ENCODE measurements around the gene SCN3B.

The SCN3B gene

GRCh38 chr11:123640677-123641494 is 13.5 kb downstream of the SCN3B start:
- ATAC-seq: peak; percentile 73
- Mint-ChIP-seq H3K27me3 (peaks cover 55% of the 10 kb centered on the region), H3K36me3 (no peaks in the 10 kb centered on the region), H3K27ac (no peak overlapping the region), H3K4me1 (peaks cover 5% of the 10 kb centered on the region), H3K9me3 (no peaks in the 10 kb centered on the region), H3K4me3 (no peak overlapping the region)

GRCh38 chr11:123640029-123640428 is 14.4 kb downstream of the SCN3B start:
- Mint-ChIP-seq H3K4me3 (no peak overlapping the region), H3K36me3 (no peaks in the 10 kb centered on the region), H3K27ac (no peak overlapping the region), H3K4me1 (peaks cover 5% of the 10 kb centered on the region), H3K9me3 (no peaks in the 10 kb centered on the region), H3K27me3 (peaks cover 50% of the 10 kb centered on the region)
- ATAC-seq: no peak

- no peaks in the 10 kb centered on the region for H3K36me3 Mint-ChIP-seq
- H3K4me3 Mint-ChIP-seq: no peak overlapping the region
- H3K27me3 Mint-ChIP-seq: peaks cover 27% of the 10 kb centered on the region
- no peak for ATAC-seq
- H3K4me1 Mint-ChIP-seq: no peaks in the 10 kb centered on the region
- no peaks in the 10 kb centered on the region for H3K9me3 Mint-ChIP-seq
- no peak overlapping the region for H3K27ac Mint-ChIP-seq
Measured at GRCh38 chr11:123630126-123630608, 24.3 kb downstream of the SCN3B start.

GRCh38 chr11:123628936-123629683 is 25.3 kb downstream of the SCN3B start:
- Mint-ChIP-seq H3K27ac (no peak overlapping the region), H3K4me1 (no peaks in the 10 kb centered on the region), H3K9me3 (no peaks in the 10 kb centered on the region), H3K4me3 (no peak overlapping the region), H3K36me3 (no peaks in the 10 kb centered on the region), H3K27me3 (peaks cover 17% of the 10 kb centered on the region)
- ATAC-seq: no peak

GRCh38 chr11:123624974-123625373 is 29.4 kb downstream of the SCN3B start:
- H3K27ac Mint-ChIP-seq: no peak overlapping the region
- no peak for ATAC-seq
- H3K36me3 Mint-ChIP-seq: no peaks in the 10 kb centered on the region
- H3K4me3 Mint-ChIP-seq: no peak overlapping the region
- H3K9me3 Mint-ChIP-seq: no peaks in the 10 kb centered on the region
- H3K4me1 Mint-ChIP-seq: no peaks in the 10 kb centered on the region
- H3K27me3 Mint-ChIP-seq: peaks cover 13% of the 10 kb centered on the region

GRCh38 chr11:123622576-123622975 is 31.8 kb downstream of the SCN3B start:
- Mint-ChIP-seq H3K9me3 (no peaks in the 10 kb centered on the region), H3K36me3 (no peaks in the 10 kb centered on the region), H3K4me1 (no peaks in the 10 kb centered on the region), H3K27ac (no peak overlapping the region), H3K27me3 (no peaks in the 10 kb centered on the region), H3K4me3 (no peak overlapping the region)
- ATAC-seq: no peak

- no peaks in the 10 kb centered on the region for H3K4me1 Mint-ChIP-seq
- H3K27ac Mint-ChIP-seq: no peak overlapping the region
- no peaks in the 10 kb centered on the region for H3K27me3 Mint-ChIP-seq
- no peak for ATAC-seq
- H3K36me3 Mint-ChIP-seq: no peaks in the 10 kb centered on the region
- H3K4me3 Mint-ChIP-seq: no peak overlapping the region
- no peaks in the 10 kb centered on the region for H3K9me3 Mint-ChIP-seq
Measured at GRCh38 chr11:123616505-123617198, 37.8 kb downstream of the SCN3B start.

GRCh38 chr11:123611698-123612097 is 42.7 kb downstream of the SCN3B start:
- H3K36me3 Mint-ChIP-seq: no peaks in the 10 kb centered on the region
- H3K4me1 Mint-ChIP-seq: no peaks in the 10 kb centered on the region
- ATAC-seq: peak; percentile 22
- no peak overlapping the region for H3K4me3 Mint-ChIP-seq
- no peaks in the 10 kb centered on the region for H3K9me3 Mint-ChIP-seq
- no peak overlapping the region for H3K27ac Mint-ChIP-seq
- H3K27me3 Mint-ChIP-seq: no peaks in the 10 kb centered on the region

GRCh38 chr11:123608945-123609344 is 45.5 kb downstream of the SCN3B start:
- H3K36me3 Mint-ChIP-seq: no peaks in the 10 kb centered on the region
- H3K4me3 Mint-ChIP-seq: no peak overlapping the region
- H3K27me3 Mint-ChIP-seq: no peaks in the 10 kb centered on the region
- no peak overlapping the region for H3K27ac Mint-ChIP-seq
- no peaks in the 10 kb centered on the region for H3K4me1 Mint-ChIP-seq
- ATAC-seq: no peak
- no peaks in the 10 kb centered on the region for H3K9me3 Mint-ChIP-seq

- H3K27me3 Mint-ChIP-seq: no peaks in the 10 kb centered on the region
- no peaks in the 10 kb centered on the region for H3K9me3 Mint-ChIP-seq
- H3K36me3 Mint-ChIP-seq: no peaks in the 10 kb centered on the region
- no peaks in the 10 kb centered on the region for H3K4me1 Mint-ChIP-seq
- H3K27ac Mint-ChIP-seq: no peak overlapping the region
- ATAC-seq: no peak
- no peak overlapping the region for H3K4me3 Mint-ChIP-seq
Measured at GRCh38 chr11:123608371-123608770, 46.1 kb downstream of the SCN3B start.

- H3K9me3 Mint-ChIP-seq: no peaks in the 10 kb centered on the region
Measured at GRCh38 chr11:123607781-123608180, 46.6 kb downstream of the SCN3B start.

GRCh38 chr11:123603666-123604065 is 50.8 kb downstream of the SCN3B start:
- H3K4me1 Mint-ChIP-seq: no peaks in the 10 kb centered on the region
- no peaks in the 10 kb centered on the region for H3K27me3 Mint-ChIP-seq
- no peak overlapping the region for H3K27ac Mint-ChIP-seq
- ATAC-seq: no peak
- no peak overlapping the region for H3K4me3 Mint-ChIP-seq
- H3K36me3 Mint-ChIP-seq: no peaks in the 10 kb centered on the region
- no peaks in the 10 kb centered on the region for H3K9me3 Mint-ChIP-seq

More at GRCh38 chr11:123607781-123608180, 46.6 kb downstream of the SCN3B start:
- no peak for ATAC-seq
- no peak overlapping the region for H3K27ac Mint-ChIP-seq
- H3K4me1 Mint-ChIP-seq: no peaks in the 10 kb centered on the region
- no peaks in the 10 kb centered on the region for H3K36me3 Mint-ChIP-seq
- no peaks in the 10 kb centered on the region for H3K27me3 Mint-ChIP-seq
- H3K4me3 Mint-ChIP-seq: no peak overlapping the region

GRCh38 chr11:123601743-123602142 is 52.7 kb downstream of the SCN3B start:
- Mint-ChIP-seq H3K4me3 (no peak overlapping the region), H3K36me3 (no peaks in the 10 kb centered on the region), H3K27ac (no peak overlapping the region)

GRCh38 chr11:123601136-123601535 is 53.3 kb downstream of the SCN3B start:
- Mint-ChIP-seq H3K36me3 (no peaks in the 10 kb centered on the region), H3K27ac (no peak overlapping the region), H3K9me3 (no peaks in the 10 kb centered on the region), H3K4me1 (no peaks in the 10 kb centered on the region), H3K27me3 (no peaks in the 10 kb centered on the region), H3K4me3 (no peak overlapping the region)
- no peak for ATAC-seq

More at GRCh38 chr11:123601743-123602142, 52.7 kb downstream of the SCN3B start:
- Mint-ChIP-seq H3K9me3 (no peaks in the 10 kb centered on the region), H3K27me3 (no peaks in the 10 kb centered on the region), H3K4me1 (no peaks in the 10 kb centered on the region)
- no peak for ATAC-seq

- Mint-ChIP-seq H3K4me3 (no peak overlapping the region), H3K27me3 (no peaks in the 10 kb centered on the region), H3K27ac (no peak overlapping the region), H3K9me3 (no peaks in the 10 kb centered on the region), H3K36me3 (no peaks in the 10 kb centered on the region), H3K4me1 (no peaks in the 10 kb centered on the region)
- no peak for ATAC-seq
Measured at GRCh38 chr11:123597859-123598258, 56.6 kb downstream of the SCN3B start.
